Measurements from ENCODE around the gene MLH3.

DNA sequence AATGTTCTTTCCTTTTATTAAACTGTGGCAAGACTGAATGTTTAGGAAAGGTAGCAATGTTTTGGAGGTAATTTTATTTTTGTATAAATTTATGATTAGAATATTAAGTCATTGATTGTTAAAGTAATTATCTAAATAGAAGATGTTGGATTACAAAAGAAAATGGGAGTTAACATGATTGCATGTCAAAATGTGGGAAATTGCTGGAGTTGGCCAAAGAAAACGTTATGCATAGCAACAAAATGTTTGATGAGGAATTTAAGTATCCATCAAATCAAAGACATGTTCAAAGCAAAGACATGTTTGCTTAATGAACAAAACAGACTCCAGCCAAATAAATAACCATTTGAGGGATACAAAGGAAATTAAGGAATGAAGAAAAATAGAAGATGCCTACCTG, 3.2 kb upstream of the MLH3 start:
- TF ChIP-seq CTCF (IDR thresholded peaks at IDR 0.05; ENCODE audit: borderline replicate concordance, extremely low read depth, low read length, poor library complexity, severe bottlenecking): no peak
- TF ChIP-seq EZH2 (IDR thresholded peaks at IDR 0.05; ENCODE audit: borderline replicate concordance, low read depth, low read length, severe bottlenecking): no peak
